ENCODE measurements around the gene NINL.
A peak's percentile ranks its signal among the peaks of the same experiment; 100 is the strongest.

Gene NINL

GRCh38 chr20:25623736-25624499 is 38.6 kb upstream of the NINL start, which contains the start of gene NANP:
Gene NANP, minus strand, starts transcription at chr20:25624014. Its CDS starts 66 bp downstream, at chr20:25623948.
- peak; percentile 98 for DNase-seq (ENCODE audit: low spot score)
- peak within 1 kb of the TSS; percentile 96 for H3K4me3 ChIP-seq
- H3K27ac ChIP-seq = peak within 1 kb of the TSS; percentile 88 to 91
- no peak for TF ChIP-seq CTCF (IDR thresholded peaks at IDR 0.05)

GRCh38 chr20:25623225-25623735 is 37.9 kb upstream of the NINL start:
- no peak for TF ChIP-seq CTCF (IDR thresholded peaks at IDR 0.05)
- peak overlapping the region; percentile 88 to 91 for H3K27ac ChIP-seq
- no peak for DNase-seq (ENCODE audit: low spot score)

GRCh38 chr20:25622450-25623224 is 37.3 kb upstream of the NINL start:
- TF ChIP-seq CTCF (IDR thresholded peaks at IDR 0.05) = no peak
- Histone ChIP-seq H3K4me3 (peak overlapping the region; percentile 96), H3K27ac (peak overlapping the region; percentile 88 to 91)
- DNase-seq (ENCODE audit: low spot score) = no peak

More at GRCh38 chr20:25623225-25623735, 37.9 kb upstream of the NINL start:
- peak overlapping the region; percentile 96 for H3K4me3 ChIP-seq

- TF ChIP-seq CTCF (IDR thresholded peaks at IDR 0.05) = no peak
- H3K4me3 ChIP-seq = peak overlapping the region; percentile 96
- H3K27ac ChIP-seq = no peak overlapping the region
- DNase-seq (ENCODE audit: low spot score) = no peak
Observed at GRCh38 chr20:25622049-25622448, 36.7 kb upstream of the NINL start.

GRCh38 chr20:25619514-25619913 is 34.2 kb upstream of the NINL start:
- TF ChIP-seq CTCF (IDR thresholded peaks at IDR 0.05) = no peak
- H3K27ac ChIP-seq = no peak overlapping the region
- no peak overlapping the region for H3K4me3 ChIP-seq
- DNase-seq (ENCODE audit: low spot score) = no peak

GRCh38 chr20:25608774-25609173 is 23.4 kb upstream of the NINL start:
- no peak for TF ChIP-seq CTCF (IDR thresholded peaks at IDR 0.05)
- Histone ChIP-seq H3K27ac (no peak overlapping the region), H3K4me3 (no peak overlapping the region)
- DNase-seq (ENCODE audit: low spot score) = no peak

Data from coronary artery (tissue), 2 donors.